HCT116 (cell line): Measurements from ENCODE around the gene CKB. TPM values are rescaled to one million over a fixed set of nuclear protein-coding genes. Genes with fewer than 3 reads are reported as not detected.

Experiments
- ATAC-seq: fragments of 200-7000 bp; cut with Tn5 transposase; 2 replicates; pipeline ENCODE4 v1.9.1; 2020; ENCODE audit warnings: mild to moderate bottlenecking, moderate library complexity
- BruUV-seq: library from RNA; stranded (reverse); fragments of 400-500 nt; replicated peaks from 2 replicates; lab custom pipeline; 2021; lab: Mats Ljungman, UMichigan
- CTCF ChIA-PET: fragments of 300-600 bp; sonication (Branson Sonifier 250); formaldehyde crosslinking; loops from one replicate; lab custom pipeline; 2021; ENCODE audit warnings: antibody characterized with exemption; lab: Charles Lee
- POLR2A ChIA-PET: fragments of 300-600, 350-600 bp; sonication (Branson Sonifier 250); formaldehyde crosslinking; loops from one replicate; lab custom pipeline; 2021; ENCODE audit warnings: antibody characterized with exemption; lab: Charles Lee
- RAD21 ChIA-PET, 2 experiments: fragments of 300-600 bp; sonication (Branson Sonifier 250); formaldehyde crosslinking; loops; one replicate each; lab custom pipeline; 2023; ENCODE audit warnings: low total read pairs in 2 of 2; ENCODE audit not compliant: uncharacterized antibody in 2 of 2, unreplicated experiment in 2 of 2, low non-redundant PET in 1 of 2; lab: Charles Lee
- DNase-seq: peaks from one replicate; pipeline ENCODE4 v3.0.0-alpha.2; 2010; ENCODE audit warnings: low read depth, low spot score
- H2AFZ ChIP-seq: fragments of 200-600 bp; shearing (Covaris generic), sonication (generic); 2 replicates; pipeline ENCODE4 v1.6.1; 2017; ENCODE audit warnings: low read depth, mixed run types, mixed read lengths, antibody characterized with exemption, low read length; ENCODE audit not compliant: poor library complexity, severe bottlenecking
- H3K27ac ChIP-seq: 2 replicates; pipeline ENCODE4 v1.5.1; 2012; ENCODE audit warnings: low read depth, low read length
- H3K27me3 ChIP-seq: fragments of 200-600 bp; sonication (generic); 2 replicates; pipeline ENCODE4 v1.6.1; 2016; ENCODE audit warnings: mixed run types, low read length, mixed read lengths; ENCODE audit not compliant: insufficient read depth
- H3K36me3 ChIP-seq, 2 experiments: fragments of 200-500 bp in 1 of 2; fragments of 200-600 bp in 1 of 2; sonication (Bioruptor generic) in 1 of 2; sonication (generic) in 1 of 2; 2 replicates each; pipeline versions ENCODE4 v1.5.1 to v1.6.1; 2014 to 2016; ENCODE audit warnings: low read length in 2 of 2, inconsistent platforms in 1 of 2, mixed read lengths in 1 of 2, mixed run types in 1 of 2; ENCODE audit not compliant: insufficient read depth in 2 of 2, control insufficient read depth in 1 of 2
- H3K4me1 ChIP-seq, 2 experiments: fragments of 200-600 bp in 1 of 2; sonication (generic) in 1 of 2; 2 replicates each; pipeline versions ENCODE4 v1.5.1 to v1.6.1; 2012 to 2017; ENCODE audit warnings: low read length in 2 of 2, inconsistent platforms in 1 of 2, mild to moderate bottlenecking in 1 of 2, mixed read lengths in 1 of 2, mixed run types in 1 of 2, moderate library complexity in 1 of 2; ENCODE audit not compliant: insufficient read depth in 2 of 2, control insufficient read depth in 1 of 2
- H3K4me2 ChIP-seq: fragments of 200-600 bp; sonication (generic); 2 replicates; pipeline ENCODE4 v1.6.1; 2017; ENCODE audit warnings: mixed run types, low read length, mixed read lengths
- H3K4me3 ChIP-seq, 2 experiments: fragments of 200-600 bp in 1 of 2; sonication (generic) in 1 of 2; replicated peaks in 1 of 2; 2 replicates each; pipeline ENCODE4 v1.5.1; 2011 to 2016; ENCODE audit warnings: low read length in 2 of 2, control low read depth in 1 of 2, low read depth in 1 of 2, mild to moderate bottlenecking in 1 of 2, mixed read lengths in 1 of 2, mixed run types in 1 of 2
- H3K79me2 ChIP-seq: fragments of 200-600 bp; sonication (generic); 2 replicates; pipeline ENCODE4 v1.6.1; 2017; ENCODE audit warnings: mild to moderate bottlenecking, mixed run types, low read length, moderate library complexity, mixed read lengths; ENCODE audit not compliant: insufficient read depth
- H3K9ac ChIP-seq: fragments of 200-600 bp; sonication (generic); 2 replicates; pipeline ENCODE4 v1.6.1; 2016; ENCODE audit warnings: low read length, mixed read lengths
- H3K9me2 ChIP-seq: fragments of 200-600 bp; sonication (generic), shearing (Covaris generic); 2 replicates; pipeline ENCODE4 v1.6.1; 2017; ENCODE audit warnings: mixed run types, mild to moderate bottlenecking, moderate library complexity; ENCODE audit not compliant: insufficient read depth
- H3K9me3 ChIP-seq, 2 experiments: fragments of 200-500 bp in 1 of 2; fragments of 200-600 bp in 1 of 2; sonication (Bioruptor generic) in 1 of 2; sonication (generic) in 1 of 2; 2 replicates each; pipeline ENCODE4 v1.6.1; 2014 to 2017; ENCODE audit warnings: low read length in 2 of 2, mixed read lengths in 2 of 2, inconsistent platforms in 1 of 2, low read depth in 1 of 2, mild to moderate bottlenecking in 1 of 2, mixed run types in 1 of 2, moderate library complexity in 1 of 2; ENCODE audit not compliant: control insufficient read depth in 1 of 2, insufficient read depth in 1 of 2
- H4K20me1 ChIP-seq: fragments of 200-600 bp; sonication (generic), shearing (Covaris generic); 2 replicates; pipeline ENCODE4 v1.6.1; 2017; ENCODE audit warnings: mixed run types, mild to moderate bottlenecking, moderate library complexity; ENCODE audit not compliant: insufficient read depth
- EGR1 ChIP-seq: IDR thresholded peaks from 2 replicates; pipeline ENCODE4 v1.6.1; 2012; ENCODE audit warnings: low read depth
- RAD21 ChIP-seq: IDR thresholded peaks from 2 replicates; pipeline ENCODE4 v1.6.1; 2012; ENCODE audit warnings: low read depth, mild to moderate bottlenecking
- SRF ChIP-seq: IDR thresholded peaks from 2 replicates; pipeline ENCODE4 v1.6.1; 2012; ENCODE audit warnings: low read depth
- intact Hi-C: fragments of 100-400 bp; cut with micrococcal nuclease; formaldehyde crosslinking; loops from 2 replicates; pipeline ENCODE4 v1.10.0; 2022
- total RNA-seq: library from RNA; stranded (reverse); gene quantifications from one replicate; pipeline ENCODE4 v1.2.1, GENCODE V29; 2021; ENCODE audit not compliant: unreplicated experiment
- TF ChIP-seq, protein P1 (sequence below): IDR thresholded peaks from 2 replicates; pipeline ENCODE4 v1.6.1; 2011; ENCODE audit warnings: mild to moderate bottlenecking, low read length, moderate library complexity; ENCODE audit not compliant: insufficient replicate concordance; ENCODE audit errors: extremely low read depth

The CKB gene
- total RNA-seq, 1 experiment from 2014 or later, result 605 TPM

DNA sequence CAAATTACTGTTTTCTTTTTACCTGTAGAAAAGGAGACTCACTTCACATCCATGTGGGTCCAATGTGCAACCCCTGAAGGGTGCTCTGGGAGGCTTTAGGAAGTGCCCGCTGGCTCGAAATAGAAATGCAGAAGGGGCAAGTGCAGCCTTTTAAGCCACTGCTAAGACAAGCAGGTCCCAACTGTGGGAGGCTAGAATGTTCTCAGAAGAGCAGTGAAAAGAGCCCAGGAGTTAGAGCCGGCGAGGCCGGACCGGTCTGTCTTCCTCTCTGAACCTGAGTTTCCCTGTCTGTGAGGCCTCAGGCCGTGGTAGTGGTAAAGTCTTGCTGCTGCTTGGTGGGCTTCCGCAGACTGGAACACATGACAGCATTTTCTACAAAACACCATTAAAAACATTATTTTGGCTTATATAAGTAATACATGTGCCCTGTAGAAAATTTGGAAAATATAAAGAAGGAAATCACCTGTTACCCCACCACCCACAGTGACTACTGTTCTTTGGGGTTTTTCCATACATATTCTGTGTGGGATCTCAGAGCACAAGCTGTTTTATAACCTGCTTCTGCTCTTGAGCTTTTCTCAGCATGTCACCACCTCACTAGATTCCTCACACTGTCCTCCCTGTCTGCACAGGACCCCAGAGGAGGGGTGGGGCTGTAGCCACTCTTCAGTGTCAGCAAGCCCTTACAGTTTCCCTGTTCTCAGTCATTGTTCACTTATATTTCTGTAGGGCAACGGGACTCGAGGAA is 6.0 kb downstream of the CKB start:
- DNase-seq (no peak), ATAC-seq (no peak)
- BruUV-seq, result no TSS peak
- Histone ChIP-seq H3K27me3 (no peaks in the 10 kb centered on the region), H2AFZ (no peak overlapping the region), H3K79me2 (peaks cover 11% of the 10 kb centered on the region; the same call in 1 of the 2 replicates), H3K9me3 (no peaks in the 10 kb centered on the region), H3K4me3 (no peak overlapping the region), H3K9ac (no peak overlapping the region), H3K4me1 (peaks cover 8 to 41% of the 10 kb centered on the region in 2 experiments; a peak in 3 of 4 replicates), H3K9me2 (no peaks in the 10 kb centered on the region), H3K27ac (no peak overlapping the region), H3K36me3 (peaks cover 0 to 12% of the 10 kb centered on the region in 2 experiments; a peak in 3 of 4 replicates), H3K4me2 (no peak overlapping the region), H4K20me1 (no peaks in the 10 kb centered on the region; the same call in 1 of the 2 replicates)
- intact Hi-C loops, result no loop called here
- CTCF ChIA-PET, result interaction anchor here (3.4 kb wide), 1 partner anchor 30 kb away, joined by 38 read pairs; no protein-coding TSS in a partner anchor
- TF ChIP-seq SRF (no peak), EGR1 (no peak)
- RAD21 ChIA-PET, result no interaction called here
- POLR2A ChIA-PET, result no interaction called here

DNA sequence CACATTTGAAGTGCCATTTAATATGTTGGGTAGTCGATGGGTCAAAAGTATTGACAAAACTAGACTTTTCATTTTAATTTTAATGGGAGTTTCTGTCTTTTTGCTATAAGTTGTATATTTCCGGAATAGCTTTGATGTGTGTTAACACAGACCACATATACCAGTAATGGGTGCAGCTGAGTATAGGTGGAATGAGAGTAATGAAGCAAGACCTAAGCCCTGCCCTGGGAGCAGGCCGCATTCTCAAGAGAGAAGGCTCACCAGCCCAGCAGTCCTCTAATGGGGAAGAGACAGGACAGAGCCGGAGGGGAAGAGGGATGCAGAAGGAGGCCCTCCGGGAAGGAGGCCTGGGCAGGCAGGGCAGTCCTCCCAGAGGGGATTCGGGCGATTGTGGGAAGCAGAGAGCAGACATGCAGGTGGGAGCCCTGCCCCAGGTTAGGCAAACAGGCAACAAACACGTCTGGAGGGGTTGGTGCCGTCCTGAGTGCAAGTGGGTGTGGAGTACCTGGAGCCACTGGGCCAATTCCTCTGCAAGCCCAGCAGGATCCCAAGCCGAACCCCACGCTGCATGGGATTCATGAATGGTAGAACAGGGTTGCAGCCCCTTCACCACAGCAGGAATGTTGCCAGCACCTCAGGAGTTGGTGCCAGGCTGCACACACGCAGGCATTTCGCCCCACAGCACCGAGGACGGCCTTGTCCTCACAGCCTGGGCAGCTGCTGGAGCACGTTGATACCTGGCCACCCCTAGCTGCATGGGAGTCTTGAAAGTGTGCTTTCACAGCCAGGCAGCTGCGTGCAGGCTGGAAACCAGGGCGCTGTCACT is 7.8 kb downstream of the CKB start:
- ChIA-PET POLR2A (no interaction called here), CTCF (no interaction called here), RAD21 (no interaction called here)
- Histone ChIP-seq H3K36me3 (peaks cover 0 to 8% of the 10 kb centered on the region in 2 experiments; a peak in 2 of 4 replicates), H3K27ac (no peak overlapping the region), H3K4me1 (peaks cover 6 to 26% of the 10 kb centered on the region in 2 experiments; a peak in 3 of 4 replicates), H3K4me3 (no peak overlapping the region), H3K27me3 (no peaks in the 10 kb centered on the region), H3K9me3 (no peaks in the 10 kb centered on the region), H3K79me2 (no peaks in the 10 kb centered on the region; the same call in 1 of the 2 replicates), H3K4me2 (no peak overlapping the region), H3K9ac (no peak overlapping the region), H4K20me1 (no peaks in the 10 kb centered on the region), H3K9me2 (no peaks in the 10 kb centered on the region), H2AFZ (no peak overlapping the region)
- TF ChIP-seq RAD21 (no peak), SRF (no peak)
- TF ChIP-seq, protein P1, sequence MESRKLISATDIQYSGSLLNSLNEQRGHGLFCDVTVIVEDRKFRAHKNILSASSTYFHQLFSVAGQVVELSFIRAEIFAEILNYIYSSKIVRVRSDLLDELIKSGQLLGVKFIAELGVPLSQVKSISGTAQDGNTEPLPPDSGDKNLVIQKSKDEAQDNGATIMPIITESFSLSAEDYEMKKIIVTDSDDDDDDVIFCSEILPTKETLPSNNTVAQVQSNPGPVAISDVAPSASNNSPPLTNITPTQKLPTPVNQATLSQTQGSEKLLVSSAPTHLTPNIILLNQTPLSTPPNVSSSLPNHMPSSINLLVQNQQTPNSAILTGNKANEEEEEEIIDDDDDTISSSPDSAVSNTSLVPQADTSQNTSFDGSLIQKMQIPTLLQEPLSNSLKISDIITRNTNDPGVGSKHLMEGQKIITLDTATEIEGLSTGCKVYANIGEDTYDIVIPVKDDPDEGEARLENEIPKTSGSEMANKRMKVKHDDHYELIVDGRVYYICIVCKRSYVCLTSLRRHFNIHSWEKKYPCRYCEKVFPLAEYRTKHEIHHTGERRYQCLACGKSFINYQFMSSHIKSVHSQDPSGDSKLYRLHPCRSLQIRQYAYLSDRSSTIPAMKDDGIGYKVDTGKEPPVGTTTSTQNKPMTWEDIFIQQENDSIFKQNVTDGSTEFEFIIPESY, result no peak
- DNase-seq (no peak), ATAC-seq (no peak)
- BruUV-seq, result no TSS peak
- intact Hi-C loops, result no loop called here
